Esophagus muscularis mucosa (tissue), 4 donors: Measurements from ENCODE around the gene MTOR. TPM values are rescaled to one million over a fixed set of nuclear protein-coding genes. Genes with fewer than 3 reads are reported as not detected.
"Not testable (repeated sequence)": the region's sequence is repeated elsewhere in the genome, so short reads cannot be mapped to it uniquely, and the experiment has no call there.

Experiments
- DNase-seq: peaks from one replicate; pipeline ENCODE4 v3.0.0-alpha.2; 2017; ENCODE audit errors: extremely low spot score
- H3K27ac ChIP-seq, 4 donors: fragments of 200-600 bp; sonication (generic); replicated peaks in 1 of 4; 1 replicate in 3 of 4; 2 replicates in 1 of 4; pipeline ENCODE4 v1.5.1; 2016 to 2019; ENCODE audit warnings: mild to moderate bottlenecking in 1 of 4
- H3K27me3 ChIP-seq, 4 donors: fragments of 200-600 bp; sonication (generic); one replicate each; pipeline versions ENCODE4 v1.5.1 to v1.6.0; 2016 to 2019
- H3K36me3 ChIP-seq, 4 donors: fragments of 200-600 bp; sonication (generic); one replicate each; pipeline ENCODE4 v1.5.1; 2016 to 2019
- H3K4me1 ChIP-seq, 4 donors: fragments of 200-600 bp; sonication (generic); one replicate each; pipeline ENCODE4 v1.5.1; 2016 to 2019
- H3K4me3 ChIP-seq, 4 donors: fragments of 200-600 bp; sonication (generic); 1 replicate in 2 of 4; 2 replicates in 2 of 4; pipeline ENCODE4 v1.5.1; 2016 to 2019; ENCODE audit warnings: mild to moderate bottlenecking in 4 of 4, moderate library complexity in 1 of 4
- H3K9me3 ChIP-seq, 4 donors: fragments of 200-600 bp; sonication (generic); 1 replicate in 3 of 4; 2 replicates in 1 of 4; pipeline ENCODE4 v1.5.1; 2016 to 2019
- EP300 ChIP-seq: sonication (generic); formaldehyde crosslinking; IDR thresholded peaks from one replicate; pipeline ENCODE4 v1.6.1; 2017; ENCODE audit warnings: antibody characterized with exemption
- POLR2A ChIP-seq: fragments of 450-650 bp; IDR thresholded peaks from one replicate; pipeline ENCODE4 v1.6.1; 2017; ENCODE audit warnings: antibody characterized with exemption, moderate library complexity, mild to moderate bottlenecking, low read depth
- POLR2AphosphoS5 ChIP-seq, 2 donors: sonication (generic); formaldehyde crosslinking; IDR thresholded peaks; one replicate each; pipeline ENCODE4 v1.6.1; 2017; ENCODE audit warnings: antibody characterized with exemption in 2 of 2
- WGBS: methylation state at CpG from one replicate; pipeline ENCODE4 v1.1.5; 2018; 5-methylcytosine and 5-hydroxymethylcytosine counted together
- intact Hi-C: fragments of 100-400 bp; cut with DNase I; formaldehyde crosslinking; loops from one replicate; pipeline ENCODE4 v1.15.1; 2023
- total RNA-seq, 4 donors: library from RNA; depleted of rRNA; stranded (reverse); fragments of >200 nt; gene quantifications; one replicate each; pipeline versions ENCODE4 v1.1.0 to v1.2.1, GENCODE V29; 2016
- TF ChIP-seq, protein P1 (sequence below), 3 experiments: fragments of 200-600 bp in 2 of 3; fragments of 450-650 bp in 1 of 3; sonication (generic) in 2 of 3; IDR thresholded peaks; one replicate each; pipeline ENCODE4 v1.5.1; 2017 to 2019; ENCODE audit warnings: antibody characterized with exemption in 3 of 3, mild to moderate bottlenecking in 2 of 3, moderate library complexity in 1 of 3

Gene MTOR
- total RNA-seq, 4 donors from 2014 or later: 33.6 to 51.1 (median 41.0) TPM

DNA sequence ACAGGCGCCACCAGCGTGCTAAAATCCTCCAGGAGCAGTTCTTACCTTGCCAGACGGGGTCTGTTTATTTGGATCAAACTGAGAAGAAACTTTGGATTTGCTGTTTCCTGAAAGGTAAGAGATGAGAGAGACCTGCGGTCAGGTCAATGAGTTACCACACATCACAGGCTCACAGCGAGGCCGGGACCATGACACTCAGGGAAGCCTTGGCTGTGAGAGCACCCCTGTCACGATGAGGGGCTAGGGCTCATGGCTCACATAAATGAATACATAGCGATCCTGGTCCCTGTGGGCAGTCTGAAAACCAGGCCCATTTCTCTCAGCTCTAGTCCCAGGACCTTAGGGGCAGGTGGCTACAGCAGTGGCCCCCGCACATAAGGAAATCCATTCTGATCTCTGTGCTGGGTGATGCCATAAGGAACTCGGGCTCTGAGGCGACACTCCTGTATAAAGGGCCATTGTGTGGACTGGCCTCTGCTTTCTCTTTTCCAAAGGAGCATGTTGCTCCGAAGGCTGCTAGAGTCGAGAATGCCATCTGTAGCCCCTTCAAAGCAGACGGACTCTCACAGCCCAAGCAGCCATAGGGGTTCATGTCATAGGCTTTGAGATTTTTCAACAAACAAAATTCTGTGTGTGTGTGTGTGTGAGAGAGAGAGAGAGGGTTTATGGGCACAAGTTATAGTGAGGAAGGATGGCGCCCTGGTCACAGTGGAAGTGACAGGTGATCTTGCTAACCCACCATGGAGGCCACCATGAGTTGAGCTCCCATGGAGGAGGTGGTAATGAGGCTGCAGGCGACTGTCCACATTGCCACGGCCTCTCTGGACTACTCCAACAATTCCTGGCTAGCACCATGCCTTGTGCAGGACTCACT, 193.5 kb downstream of the MTOR start:
- DNase-seq: no peak
- H3K36me3 ChIP-seq: peaks cover 83 to 99% (median 90%) of the 10 kb centered on the region in 4 donors

DNA sequence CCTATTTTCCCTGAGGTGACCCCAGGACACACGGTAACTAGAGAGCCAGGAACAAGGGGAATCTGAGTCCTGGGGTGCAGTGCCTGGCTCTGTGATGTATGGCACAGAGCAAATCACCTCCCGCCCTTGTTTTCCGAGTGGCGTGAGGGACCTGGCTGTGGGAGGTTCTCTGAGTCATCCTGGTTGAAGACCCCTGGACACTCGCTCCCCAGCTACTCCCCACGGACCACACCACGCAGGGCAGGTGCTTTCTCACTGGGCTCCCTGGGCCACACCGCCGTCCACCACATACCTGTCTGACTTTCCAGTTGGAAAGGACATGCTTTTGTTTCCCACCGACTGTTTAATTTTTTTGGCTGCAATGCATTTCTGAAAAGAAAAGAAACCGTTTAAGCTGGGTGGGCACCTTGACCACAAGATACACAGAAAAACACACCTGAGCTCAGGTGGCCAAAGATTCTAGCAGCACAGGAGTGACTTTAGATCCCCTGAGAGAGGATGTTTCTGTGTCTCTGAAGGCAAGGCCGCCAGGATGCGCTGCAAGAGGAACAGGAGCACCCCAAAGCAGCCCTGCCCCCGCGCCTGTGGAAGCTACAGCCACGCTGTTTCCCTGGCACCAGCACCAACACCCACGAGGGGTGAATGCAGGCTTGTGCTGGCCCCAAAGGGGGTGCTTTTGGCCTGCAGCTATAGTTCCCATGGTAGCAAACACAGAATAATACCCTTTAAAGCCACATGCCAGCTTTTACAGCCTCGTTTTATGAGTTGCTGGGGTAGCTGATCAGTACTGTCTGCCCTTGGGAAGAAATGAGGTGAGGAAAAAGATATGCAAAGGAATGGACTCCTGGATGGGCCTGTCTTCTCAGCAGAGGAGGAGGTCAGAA, 194.4 kb downstream of the MTOR start:
- Histone ChIP-seq H3K27me3 (no peaks in the 10 kb centered on the region), H3K4me3 (no peak overlapping the region), H3K36me3 (peaks cover 74 to 96% (median 85%) of the 10 kb centered on the region in 4 donors), H3K9me3 (no peaks in the 10 kb centered on the region), H3K4me1 (no peaks in the 10 kb centered on the region), H3K27ac (no peak overlapping the region)
- 88% methylated on average over 18 of the region's 18 CpGs for WGBS
- no peak for DNase-seq
- intact Hi-C loops: no loop called here
- TF ChIP-seq EP300 (no peak), POLR2AphosphoS5 (IDR thresholded peaks at IDR 0.05) (no peak)
- TF ChIP-seq, protein P1, sequence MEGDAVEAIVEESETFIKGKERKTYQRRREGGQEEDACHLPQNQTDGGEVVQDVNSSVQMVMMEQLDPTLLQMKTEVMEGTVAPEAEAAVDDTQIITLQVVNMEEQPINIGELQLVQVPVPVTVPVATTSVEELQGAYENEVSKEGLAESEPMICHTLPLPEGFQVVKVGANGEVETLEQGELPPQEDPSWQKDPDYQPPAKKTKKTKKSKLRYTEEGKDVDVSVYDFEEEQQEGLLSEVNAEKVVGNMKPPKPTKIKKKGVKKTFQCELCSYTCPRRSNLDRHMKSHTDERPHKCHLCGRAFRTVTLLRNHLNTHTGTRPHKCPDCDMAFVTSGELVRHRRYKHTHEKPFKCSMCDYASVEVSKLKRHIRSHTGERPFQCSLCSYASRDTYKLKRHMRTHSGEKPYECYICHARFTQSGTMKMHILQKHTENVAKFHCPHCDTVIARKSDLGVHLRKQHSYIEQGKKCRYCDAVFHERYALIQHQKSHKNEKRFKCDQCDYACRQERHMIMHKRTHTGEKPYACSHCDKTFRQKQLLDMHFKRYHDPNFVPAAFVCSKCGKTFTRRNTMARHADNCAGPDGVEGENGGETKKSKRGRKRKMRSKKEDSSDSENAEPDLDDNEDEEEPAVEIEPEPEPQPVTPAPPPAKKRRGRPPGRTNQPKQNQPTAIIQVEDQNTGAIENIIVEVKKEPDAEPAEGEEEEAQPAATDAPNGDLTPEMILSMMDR (IDR thresholded peaks at IDR 0.05): no peak

More for the DNA sequence above, 193.5 kb downstream of the MTOR start:
- H3K27ac ChIP-seq: no peak overlapping the region
- no peaks in the 10 kb centered on the region for H3K9me3 ChIP-seq
- no peak overlapping the region for H3K4me3 ChIP-seq
- 87% methylated on average over 11 of the region's 17 CpGs for WGBS
- no peaks in the 10 kb centered on the region for H3K27me3 ChIP-seq
- no peak for TF ChIP-seq POLR2AphosphoS5 (IDR thresholded peaks at IDR 0.05)
- no peak for TF ChIP-seq EP300
- no peak for TF ChIP-seq POLR2A
- TF ChIP-seq, protein P1 (IDR thresholded peaks at IDR 0.05): no peak
- intact Hi-C loops: no loop called here
- no peaks in the 10 kb centered on the region for H3K4me1 ChIP-seq

DNA sequence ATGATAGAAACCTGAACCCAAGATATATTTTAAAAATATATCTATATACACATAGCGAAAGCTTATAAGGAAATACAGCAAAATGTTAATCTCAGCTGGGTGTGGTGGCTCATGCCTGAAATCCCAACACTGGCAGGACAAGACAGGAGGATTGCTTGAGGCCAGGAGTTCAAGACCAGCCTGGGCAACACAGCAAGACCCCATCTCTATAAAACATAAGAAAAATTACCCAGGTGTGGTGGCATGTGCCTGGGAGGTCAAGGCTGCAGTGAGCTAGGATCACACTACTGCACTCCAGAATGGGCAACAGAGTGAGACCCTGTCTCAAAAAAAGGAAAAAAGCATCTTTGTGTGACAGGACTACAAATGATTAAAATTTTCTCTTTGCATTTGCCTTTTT, 196.6 kb downstream of the MTOR start:
- Histone ChIP-seq H3K4me3 (no peak overlapping the region), H3K27ac (no peak overlapping the region), H3K9me3 (no peaks in the 10 kb centered on the region), H3K27me3 (no peaks in the 10 kb centered on the region), H3K36me3 (peaks cover 53 to 74% (median 63%) of the 10 kb centered on the region in 4 donors), H3K4me1 (peaks cover 9 to 13% (median 11%) of the 10 kb centered on the region in 4 donors)
- TF ChIP-seq POLR2AphosphoS5 (IDR thresholded peaks at IDR 0.05) (no peak), POLR2A (no peak), EP300 (no peak)
- TF ChIP-seq, protein P1 (IDR thresholded peaks at IDR 0.05): no peak
- intact Hi-C loops: no loop called here
- WGBS: 96% methylated on average over 1 of the region's 1 CpG
- DNase-seq: no peak

DNA sequence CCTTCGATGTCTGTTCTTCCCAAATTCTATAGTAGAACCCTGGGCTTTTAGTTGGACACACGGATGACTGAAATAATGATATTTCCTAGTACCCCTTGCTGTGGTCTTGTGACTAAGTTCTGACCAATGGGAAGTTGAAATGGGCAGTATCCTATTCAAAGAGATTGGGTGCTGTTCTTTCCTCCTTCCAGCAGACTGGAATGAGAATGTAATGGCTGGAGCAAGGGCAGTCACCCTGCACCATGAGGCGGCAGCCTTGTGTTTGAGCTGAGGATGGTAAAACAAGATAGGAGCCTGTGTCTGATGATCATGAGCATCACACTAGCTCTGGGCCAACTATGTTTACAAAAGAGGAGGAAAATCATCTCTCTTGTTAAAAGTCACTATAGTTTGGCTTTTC, 197.4 kb downstream of the MTOR start:
- H3K36me3 ChIP-seq: peaks cover 46 to 66% (median 56%) of the 10 kb centered on the region in 4 donors
- DNase-seq: no peak
- 98% methylated on average over 3 of the region's 3 CpGs for WGBS
- no peaks in the 10 kb centered on the region for H3K9me3 ChIP-seq
- H3K27ac ChIP-seq: no peak overlapping the region
- TF ChIP-seq, protein P1 (IDR thresholded peaks at IDR 0.05): no peak
- TF ChIP-seq POLR2A: no peak
- no peak for TF ChIP-seq POLR2AphosphoS5 (IDR thresholded peaks at IDR 0.05)
- no peak for TF ChIP-seq EP300
- intact Hi-C loops: no loop called here
- peaks cover 11 to 17% (median 15%) of the 10 kb centered on the region in 4 donors for H3K4me1 ChIP-seq
- no peaks in the 10 kb centered on the region for H3K27me3 ChIP-seq
- no peak overlapping the region for H3K4me3 ChIP-seq

DNA sequence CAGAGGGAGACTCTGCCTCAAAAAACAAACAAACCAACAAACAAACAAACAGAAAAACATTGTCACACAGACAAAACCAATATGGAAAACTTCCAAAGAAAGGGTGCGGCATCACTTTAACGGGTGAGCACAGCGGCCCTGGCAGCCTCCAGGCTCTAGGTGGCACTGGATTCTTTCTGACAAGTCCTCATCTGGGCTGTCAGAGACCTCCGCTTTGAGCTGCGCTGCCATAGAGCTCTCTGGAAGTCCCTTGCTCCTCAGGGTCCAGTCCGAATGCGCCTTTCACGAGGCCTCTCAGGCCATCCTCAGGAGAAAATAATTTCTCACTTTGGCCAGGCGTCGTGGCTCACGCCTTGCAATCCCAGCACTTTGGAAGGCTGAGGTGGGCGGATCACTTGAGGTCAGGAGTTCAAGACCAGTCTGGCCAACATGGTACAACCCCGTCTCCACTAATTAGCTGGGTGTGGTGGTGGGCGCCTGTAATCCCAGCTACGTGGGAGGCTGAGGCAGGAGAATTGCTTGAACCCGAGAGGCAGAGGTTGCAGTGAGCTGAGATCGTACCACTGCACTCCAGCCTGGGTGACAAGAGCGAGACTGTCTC, 198.3 kb downstream of the MTOR start:
- intact Hi-C loops, H3K9me3 ChIP-seq, H3K4me3 ChIP-seq, H3K27ac ChIP-seq, H3K27me3 ChIP-seq, DNase-seq: not testable (repeated sequence)
- H3K4me1 ChIP-seq: peaks cover 11 to 23% (median 20%) of the 10 kb centered on the region in 4 donors
- H3K36me3 ChIP-seq: peaks cover 37 to 57% (median 47%) of the 10 kb centered on the region in 4 donors
- 86% methylated on average over 18 of the region's 18 CpGs for WGBS
